ENCODE results near the gene KLF11. TPM values are rescaled to one million over a fixed set of nuclear protein-coding genes. Genes with fewer than 3 reads are reported as not detected.

KLF11 gene
- total RNA-seq, 2 donors from 2014 or later: 25.7 to 32.6 TPM

- DNase-seq (peak in 1 of 4 donors; percentile 1), ATAC-seq (no peak)
- H3K36me3 ChIP-seq (replicated peaks in 1 of 2; ENCODE audit: insufficient read depth in 1 of 2, low read depth in 2 of 2): no peaks in the 10 kb centered on the region
- no peaks in the 10 kb centered on the region for H3K9me3 ChIP-seq
- peaks cover 74% of the 10 kb centered on the region for H3K4me1 ChIP-seq
- intact Hi-C loops (cut with DNase I): no loop called here
- H3K27me3 ChIP-seq: no peaks in the 10 kb centered on the region
- H3K4me3 ChIP-seq: no peak overlapping the region
- peak overlapping the region in 3 of 4 donors; percentile 81 to 97 (median 88) for H3K27ac ChIP-seq
- TF ChIP-seq POLR2A (IDR thresholded peaks at IDR 0.05) (no peak), CTCF (IDR thresholded peaks at IDR 0.05) (no peak)
- WGBS, 2 donors: 93 to 95% methylated on average over 17 of the region's 17 CpGs
These were observed 37.7 kb upstream of the KLF11 start for GRCh38 chr2:10005461-10006235.

GRCh38 chr2:10006236-10007161 is 36.9 kb upstream of the KLF11 start:
- Histone ChIP-seq H3K4me3 (no peak overlapping the region), H3K4me1 (peaks cover 82% of the 10 kb centered on the region)
- peak; percentile 78 to 91 (median 90) for DNase-seq

GRCh38 chr2:10007435-10007834 is 35.9 kb upstream of the KLF11 start:
- H3K9me3 ChIP-seq: no peaks in the 10 kb centered on the region
- H3K36me3 ChIP-seq (replicated peaks in 1 of 2; ENCODE audit: insufficient read depth in 1 of 2, low read depth in 2 of 2): no peaks in the 10 kb centered on the region
- TF ChIP-seq POLR2A (IDR thresholded peaks at IDR 0.05): no peak
- no peak for TF ChIP-seq CTCF (IDR thresholded peaks at IDR 0.05)
- H3K27me3 ChIP-seq: no peaks in the 10 kb centered on the region
- peaks cover 79% of the 10 kb centered on the region for H3K4me1 ChIP-seq
- WGBS, 2 donors: 82% methylated on average over 9 of the region's 9 CpGs
- DNase-seq (peak in 1 of 4 donors; percentile 36), ATAC-seq (no peak)
- peak overlapping the region in 3 of 4 donors; percentile 36 to 97 (median 80) for H3K27ac ChIP-seq
- intact Hi-C loops (cut with DNase I): no loop called here
- no peak overlapping the region for H3K4me3 ChIP-seq

More at GRCh38 chr2:10006236-10007161, 36.9 kb upstream of the KLF11 start:
- 40 to 69% methylated on average over 22 to 53 of the region's 64 CpGs for WGBS, 2 donors
- Histone ChIP-seq H3K9me3 (no peaks in the 10 kb centered on the region), H3K27me3 (no peaks in the 10 kb centered on the region), H3K27ac (peak overlapping the region; percentile 80 to 97 (median 84)), H3K36me3 (replicated peaks in 1 of 2; ENCODE audit: insufficient read depth in 1 of 2, low read depth in 2 of 2) (no peaks in the 10 kb centered on the region)
- intact Hi-C loops (cut with DNase I): no loop called here
- TF ChIP-seq POLR2A (IDR thresholded peaks at IDR 0.05): peak; percentile 38 to 47 (median 39)
- peak in 1 of 7 experiments; percentile 19 for TF ChIP-seq CTCF (IDR thresholded peaks at IDR 0.05)
- peak; percentile 69 for ATAC-seq

- Histone ChIP-seq H3K9me3 (no peaks in the 10 kb centered on the region), H3K27me3 (no peaks in the 10 kb centered on the region), H3K27ac (peak overlapping the region in 3 of 4 donors; percentile 85 to 97 (median 93)), H3K4me1 (peaks cover 74% of the 10 kb centered on the region), H3K4me3 (no peak overlapping the region), H3K36me3 (replicated peaks in 1 of 2; ENCODE audit: insufficient read depth in 1 of 2, low read depth in 2 of 2) (no peaks in the 10 kb centered on the region)
- DNase-seq: peak in 1 of 4 donors; percentile 25
- intact Hi-C loops (cut with DNase I): no loop called here
- TF ChIP-seq POLR2A (IDR thresholded peaks at IDR 0.05) (no peak), CTCF (IDR thresholded peaks at IDR 0.05) (no peak)
- ATAC-seq: no peak
- 70 to 76% methylated on average over 21 to 22 of the region's 22 CpGs for WGBS, 2 donors
These were observed 35.2 kb upstream of the KLF11 start for GRCh38 chr2:10007921-10008808.

All from body of pancreas (tissue), 4 donors.